Activated CD4-positive, alpha-beta T cell treated with anti-CD3 and anti-CD28 coated beads, Interleukin-2, amount 50 U/mL, for 16 hours (primary cell): ENCODE measurements around the gene SEC24A.
"Not testable (repeated sequence)": the region's sequence is repeated elsewhere in the genome, so short reads cannot be mapped to it uniquely, and the experiment has no call there.

Experiments
- DNase-seq: peaks from one replicate; pipeline ENCODE4 v3.0.0-alpha.2; 2020

The SEC24A gene

GRCh38 chr5:134651531-134651930 lies 2.9 kb downstream of the SEC24A start:
- no peak for DNase-seq

GRCh38 chr5:134656690-134657089 lies 8.1 kb downstream of the SEC24A start:
- DNase-seq: no peak

GRCh38 chr5:134659456-134659855 lies 10.9 kb downstream of the SEC24A start:
- DNase-seq: no peak

- DNase-seq: no peak
Observed at GRCh38 chr5:134659922-134660321, 11.3 kb downstream of the SEC24A start.

GRCh38 chr5:134662971-134663370 lies 14.4 kb downstream of the SEC24A start:
- no peak for DNase-seq

GRCh38 chr5:134664448-134664847 lies 15.9 kb downstream of the SEC24A start:
- DNase-seq: no peak

- not testable (repeated sequence) for DNase-seq
Observed at GRCh38 chr5:134673546-134673945, 25.0 kb downstream of the SEC24A start.

GRCh38 chr5:134677357-134677756 lies 28.8 kb downstream of the SEC24A start:
- DNase-seq: not testable (repeated sequence)

GRCh38 chr5:134690144-134690543 lies 41.6 kb downstream of the SEC24A start:
- DNase-seq: not testable (repeated sequence)

GRCh38 chr5:134692722-134693121 lies 44.1 kb downstream of the SEC24A start:
- DNase-seq: no peak

GRCh38 chr5:134708301-134708700 lies 59.7 kb downstream of the SEC24A start:
- DNase-seq: no peak

GRCh38 chr5:134714120-134714519 lies 65.5 kb downstream of the SEC24A start:
- no peak for DNase-seq

GRCh38 chr5:134714541-134714940 lies 66.0 kb downstream of the SEC24A start:
- DNase-seq: no peak

- DNase-seq: not testable (repeated sequence)
Observed at GRCh38 chr5:134715466-134715865, 66.9 kb downstream of the SEC24A start.

GRCh38 chr5:134724872-134725271 lies 76.3 kb downstream of the SEC24A start:
- DNase-seq: no peak

GRCh38 chr5:134732819-134733218 lies 84.2 kb downstream of the SEC24A start:
- no peak for DNase-seq

GRCh38 chr5:134735243-134735642 lies 86.7 kb downstream of the SEC24A start:
- no peak for DNase-seq

- DNase-seq: no peak
Observed at GRCh38 chr5:134736173-134736812, 87.7 kb downstream of the SEC24A start.

- DNase-seq: peak; percentile 98
Observed at GRCh38 chr5:134738133-134738962, 89.8 kb downstream of the SEC24A start, which contains the start of gene CAMLG. CAMLG (plus strand) TSS chr5:134738548; CDS start chr5:134738621, 73 bp downstream.

GRCh38 chr5:134738963-134739661 lies 90.5 kb downstream of the SEC24A start:
- DNase-seq: peak; percentile 42

GRCh38 chr5:134741052-134741451 lies 92.5 kb downstream of the SEC24A start:
- DNase-seq: no peak

GRCh38 chr5:134742134-134742533 lies 93.5 kb downstream of the SEC24A start:
- no peak for DNase-seq

- no peak for DNase-seq
Observed at GRCh38 chr5:134749415-134749814, 100.8 kb downstream of the SEC24A start.

- no peak for DNase-seq
Observed at GRCh38 chr5:134758176-134758503, 109.6 kb downstream of the SEC24A start.
